Measurements from ENCODE around the gene EIF6. TPM values are rescaled to one million over a fixed set of nuclear protein-coding genes. Genes with fewer than 3 reads are reported as not detected.

EIF6 gene
- total and polyA plus RNA-seq, 2 donors (not counting 1 experiment from before 2014, with no cell fraction given), result 117 to 156 TPM

- DNase-seq (ENCODE audit: low read depth in 2 of 2), result peak; percentile 5 to 92
- no peak overlapping the region for H3K9ac ChIP-seq (ENCODE audit: insufficient read depth, low read length)
- H2AFZ ChIP-seq (ENCODE audit: low read length), result no peak overlapping the region
- H3K27ac ChIP-seq (ENCODE audit: insufficient read depth, low read length), result no peak overlapping the region
- H3K4me2 ChIP-seq (ENCODE audit: extremely low read depth, insufficient read depth, low read length), result no peak overlapping the region
- TF ChIP-seq EZH2 (IDR thresholded peaks at IDR 0.05; ENCODE audit: low read length, missing control alignments), result no peak
- TF ChIP-seq, protein P1, sequence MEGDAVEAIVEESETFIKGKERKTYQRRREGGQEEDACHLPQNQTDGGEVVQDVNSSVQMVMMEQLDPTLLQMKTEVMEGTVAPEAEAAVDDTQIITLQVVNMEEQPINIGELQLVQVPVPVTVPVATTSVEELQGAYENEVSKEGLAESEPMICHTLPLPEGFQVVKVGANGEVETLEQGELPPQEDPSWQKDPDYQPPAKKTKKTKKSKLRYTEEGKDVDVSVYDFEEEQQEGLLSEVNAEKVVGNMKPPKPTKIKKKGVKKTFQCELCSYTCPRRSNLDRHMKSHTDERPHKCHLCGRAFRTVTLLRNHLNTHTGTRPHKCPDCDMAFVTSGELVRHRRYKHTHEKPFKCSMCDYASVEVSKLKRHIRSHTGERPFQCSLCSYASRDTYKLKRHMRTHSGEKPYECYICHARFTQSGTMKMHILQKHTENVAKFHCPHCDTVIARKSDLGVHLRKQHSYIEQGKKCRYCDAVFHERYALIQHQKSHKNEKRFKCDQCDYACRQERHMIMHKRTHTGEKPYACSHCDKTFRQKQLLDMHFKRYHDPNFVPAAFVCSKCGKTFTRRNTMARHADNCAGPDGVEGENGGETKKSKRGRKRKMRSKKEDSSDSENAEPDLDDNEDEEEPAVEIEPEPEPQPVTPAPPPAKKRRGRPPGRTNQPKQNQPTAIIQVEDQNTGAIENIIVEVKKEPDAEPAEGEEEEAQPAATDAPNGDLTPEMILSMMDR (conservative IDR thresholded peaks at IDR 0.05 in 1 of 2, IDR thresholded peaks at IDR 0.05 in 1 of 2; ENCODE audit: low read depth in 1 of 2, low read length in 2 of 2), result no peak
- peaks cover 4% of the 10 kb centered on the region for H3K27me3 ChIP-seq (ENCODE audit: control insufficient read depth, insufficient read depth, low read length)
- H3K9me3 ChIP-seq (ENCODE audit: control insufficient read depth, insufficient read depth, low read depth, low read length), result no peaks in the 10 kb centered on the region
- H3K36me3 ChIP-seq (ENCODE audit: control insufficient read depth, insufficient read depth, low read length), result no peaks in the 10 kb centered on the region
- H4K20me1 ChIP-seq (ENCODE audit: control insufficient read depth, extremely low read depth, insufficient read depth, low read length), result no peaks in the 10 kb centered on the region
- no peak overlapping the region for H3K4me3 ChIP-seq (replicated peaks in 1 of 4; ENCODE audit: control extremely low read depth in 1 of 4, insufficient read depth in 1 of 4, low read depth in 3 of 4, low read length in 4 of 4)
- no peaks in the 10 kb centered on the region for H3K79me2 ChIP-seq (ENCODE audit: control insufficient read depth, insufficient read depth, low read length)
- no peaks in the 10 kb centered on the region for H3K4me1 ChIP-seq (ENCODE audit: control insufficient read depth, extremely low read depth, insufficient read depth, low read length)
These were observed 52.0 kb downstream of the EIF6 start for GRCh38 chr20:35232575-35232974.

Other genes with a start within 250 kb of the EIF6 start
- 52.9 and 63.1 TPM in 2 replicates for gene TRPC4AP, start 192.0 kb downstream of the EIF6 start, total RNA-seq
- gene TRPC4AP, start 192.0 kb downstream of the EIF6 start, polyA plus RNA-seq, result 86.7 and 89.7 TPM in 2 replicates
- gene EDEM2, start 137.4 kb downstream of the EIF6 start, total RNA-seq, result 61.4 and 99.4 TPM in 2 replicates
- gene EDEM2, start 137.4 kb downstream of the EIF6 start, polyA plus RNA-seq, result 23.8 and 25.3 TPM in 2 replicates
- gene PROCR, start 112.7 kb downstream of the EIF6 start, total RNA-seq, result 46.0 and 50.5 TPM in 2 replicates
- 24.5 and 33.5 TPM in 2 replicates for gene PROCR, start 112.7 kb downstream of the EIF6 start, polyA plus RNA-seq
- under 0.01 and 0.17 TPM in 2 replicates for gene MMP24, start 58.1 kb downstream of the EIF6 start, total RNA-seq
- 0.21 and 0.49 TPM in 2 replicates for gene MMP24, start 58.1 kb downstream of the EIF6 start, polyA plus RNA-seq
- gene MMP24OS, start 6.7 kb downstream of the EIF6 start, total RNA-seq, result 24.4 and 30.1 TPM in 2 replicates
- gene MMP24OS, start 6.7 kb downstream of the EIF6 start, polyA plus RNA-seq, result 40.4 and 44.1 TPM in 2 replicates
- not detected in 2 replicates for gene FAM83C, start 7.7 kb upstream of the EIF6 start, total RNA-seq
- gene FAM83C, start 7.7 kb upstream of the EIF6 start, polyA plus RNA-seq, result 0.02 TPM in 1 of 2 replicates, not detected in the other
- gene UQCC1, start 127.2 kb upstream of the EIF6 start, total RNA-seq, result 31.3 and 41.1 TPM in 2 replicates
- 31.1 and 36.5 TPM in 2 replicates for gene UQCC1, start 127.2 kb upstream of the EIF6 start, polyA plus RNA-seq
- 50.1 and 91.3 TPM in 2 replicates for gene GDF5, start 153.5 kb upstream of the EIF6 start, total RNA-seq
- 30.6 and 54.5 TPM in 2 replicates for gene GDF5, start 153.5 kb upstream of the EIF6 start, polyA plus RNA-seq
- 24.7 and 45.9 TPM in 2 replicates for gene CEP250, start 170.8 kb upstream of the EIF6 start, total RNA-seq
- gene CEP250, start 170.8 kb upstream of the EIF6 start, polyA plus RNA-seq, result 11.3 and 11.8 TPM in 2 replicates
- not detected in 2 replicates for gene C20orf173, start 244.9 kb upstream of the EIF6 start, total RNA-seq
- gene C20orf173, start 244.9 kb upstream of the EIF6 start, polyA plus RNA-seq, result not detected in 2 replicates